DMS53 treated with DMSO at 0.1 percent for 48 hours (cell line): ENCODE measurements around the gene MACROD2.

Source experiments
- DNase-seq: peaks from one replicate; lab custom pipeline; 2025; ENCODE audit not compliant: unreplicated experiment; lab: John Stamatoyannopoulos, UW

MACROD2 gene

GRCh38 chr20:15734052-15734451, 1738.7 kb downstream of the MACROD2 start:
- no peak for DNase-seq

GRCh38 chr20:15739035-15739434, 1743.7 kb downstream of the MACROD2 start:
- peak; percentile 16 for DNase-seq

- no peak for DNase-seq
These were observed 1744.9 kb downstream of the MACROD2 start for GRCh38 chr20:15740046-15740775.

- DNase-seq = no peak
These were observed 1746.8 kb downstream of the MACROD2 start for GRCh38 chr20:15742087-15742486.

- no peak for DNase-seq
These were observed 1747.3 kb downstream of the MACROD2 start for GRCh38 chr20:15742627-15743026.

- DNase-seq = no peak
These were observed 1760.9 kb downstream of the MACROD2 start for GRCh38 chr20:15756002-15756753.

GRCh38 chr20:15756754-15757115, 1761.4 kb downstream of the MACROD2 start:
- DNase-seq = no peak

- DNase-seq = no peak
These were observed 1764.3 kb downstream of the MACROD2 start for GRCh38 chr20:15759594-15759993.

GRCh38 chr20:15760001-15760621, 1764.8 kb downstream of the MACROD2 start:
- DNase-seq = no peak

GRCh38 chr20:15763366-15763765, 1768.0 kb downstream of the MACROD2 start:
- DNase-seq = no peak

GRCh38 chr20:15767586-15767985, 1772.3 kb downstream of the MACROD2 start:
- DNase-seq = no peak

- no peak for DNase-seq
These were observed 1772.9 kb downstream of the MACROD2 start for GRCh38 chr20:15767999-15768741.

GRCh38 chr20:15772826-15773225, 1777.5 kb downstream of the MACROD2 start:
- no peak for DNase-seq

- DNase-seq = no peak
These were observed 1779.6 kb downstream of the MACROD2 start for GRCh38 chr20:15774926-15775325.

GRCh38 chr20:15776770-15777466, 1781.6 kb downstream of the MACROD2 start:
- DNase-seq = no peak

GRCh38 chr20:15784020-15784419, 1788.7 kb downstream of the MACROD2 start:
- no peak for DNase-seq

- DNase-seq = no peak
These were observed 1793.8 kb downstream of the MACROD2 start for GRCh38 chr20:15789079-15789478.

GRCh38 chr20:15792855-15793254, 1797.5 kb downstream of the MACROD2 start:
- DNase-seq = no peak

- no peak for DNase-seq
These were observed 1799.1 kb downstream of the MACROD2 start for GRCh38 chr20:15794409-15794808.

GRCh38 chr20:15795305-15796019, 1800.1 kb downstream of the MACROD2 start:
- DNase-seq = no peak
